Parathyroid adenoma (tissue), 2 donors: ENCODE data around the gene STT3B.

Experiments used
- H2AFZ ChIP-seq: fragments of 300-600 bp; sonication (generic); one replicate; pipeline ENCODE4 v1.7.0; 2017; ENCODE audit warnings: antibody characterized with exemption, mild to moderate bottlenecking
- H3K27ac ChIP-seq: fragments of 300-600 bp; sonication (generic); one replicate; pipeline ENCODE4 v1.7.0; 2017
- H3K27me3 ChIP-seq: fragments of 300-600 bp; sonication (generic); one replicate; pipeline ENCODE4 v1.7.0; 2017; ENCODE audit warnings: low read length; ENCODE audit not compliant: control insufficient read depth, insufficient read depth
- H3K36me3 ChIP-seq: fragments of 300-600 bp; sonication (generic); one replicate; pipeline ENCODE4 v1.7.0; 2017; ENCODE audit warnings: low read length; ENCODE audit not compliant: control insufficient read depth, insufficient read depth
- H3K4me1 ChIP-seq: fragments of 300-600 bp; sonication (generic); one replicate; pipeline ENCODE4 v1.7.0; 2017; ENCODE audit warnings: control low read depth
- H3K4me2 ChIP-seq: fragments of 300-600 bp; sonication (generic); one replicate; pipeline ENCODE4 v1.7.0; 2017; ENCODE audit warnings: low read length
- H3K4me3 ChIP-seq: fragments of 300-600 bp; sonication (generic); one replicate; pipeline ENCODE4 v1.7.0; 2017; ENCODE audit warnings: low read depth, low read length
- H3K79me2 ChIP-seq: fragments of 300-600 bp; sonication (generic); one replicate; pipeline ENCODE4 v1.7.0; 2017; ENCODE audit warnings: control low read depth
- H3K9ac ChIP-seq: fragments of 300-600 bp; sonication (generic); one replicate; pipeline ENCODE4 v1.7.0; 2017; ENCODE audit warnings: mild to moderate bottlenecking
- H3K9me3 ChIP-seq: fragments of 300-600 bp; sonication (generic); one replicate; pipeline ENCODE4 v1.7.0; 2017; ENCODE audit warnings: low read length; ENCODE audit not compliant: control insufficient read depth
- TF ChIP-seq, protein P1 (sequence below): fragments of 300-600 bp; sonication (generic); IDR thresholded peaks from one replicate; pipeline ENCODE4 v1.7.0; 2017; ENCODE audit warnings: antibody characterized with exemption, mild to moderate bottlenecking
- donor health status: primary hyperparathyroidism.

STT3B gene

DNA sequence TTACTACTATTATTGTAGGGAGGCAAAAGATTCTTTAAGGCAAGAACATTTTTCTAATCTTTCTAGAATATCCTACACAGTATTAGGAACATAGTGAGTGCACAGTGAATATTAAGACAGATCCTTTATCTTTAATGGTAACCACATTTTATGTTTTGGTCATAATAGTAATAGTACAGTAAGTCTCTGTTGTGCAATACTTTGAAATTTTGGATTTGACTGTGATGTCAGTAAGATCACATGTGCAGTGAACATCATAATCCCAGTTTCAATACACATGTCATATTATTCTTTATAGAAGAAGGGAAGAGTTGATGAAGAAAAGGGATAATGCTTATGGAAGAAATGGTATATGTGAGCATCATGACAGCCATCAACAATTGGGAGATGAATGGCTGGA lies 10.7 kb downstream of the STT3B start:
- no peaks in the 10 kb centered on the region for H3K9me3 ChIP-seq
- H3K4me2 ChIP-seq, result no peak overlapping the region
- H2AFZ ChIP-seq, result no peak overlapping the region
- no peak overlapping the region for H3K27ac ChIP-seq
- H3K4me3 ChIP-seq, result no peak overlapping the region
- peaks cover 23% of the 10 kb centered on the region for H3K79me2 ChIP-seq
- no peaks in the 10 kb centered on the region for H3K27me3 ChIP-seq
- no peak overlapping the region for H3K9ac ChIP-seq
- TF ChIP-seq, protein P1, sequence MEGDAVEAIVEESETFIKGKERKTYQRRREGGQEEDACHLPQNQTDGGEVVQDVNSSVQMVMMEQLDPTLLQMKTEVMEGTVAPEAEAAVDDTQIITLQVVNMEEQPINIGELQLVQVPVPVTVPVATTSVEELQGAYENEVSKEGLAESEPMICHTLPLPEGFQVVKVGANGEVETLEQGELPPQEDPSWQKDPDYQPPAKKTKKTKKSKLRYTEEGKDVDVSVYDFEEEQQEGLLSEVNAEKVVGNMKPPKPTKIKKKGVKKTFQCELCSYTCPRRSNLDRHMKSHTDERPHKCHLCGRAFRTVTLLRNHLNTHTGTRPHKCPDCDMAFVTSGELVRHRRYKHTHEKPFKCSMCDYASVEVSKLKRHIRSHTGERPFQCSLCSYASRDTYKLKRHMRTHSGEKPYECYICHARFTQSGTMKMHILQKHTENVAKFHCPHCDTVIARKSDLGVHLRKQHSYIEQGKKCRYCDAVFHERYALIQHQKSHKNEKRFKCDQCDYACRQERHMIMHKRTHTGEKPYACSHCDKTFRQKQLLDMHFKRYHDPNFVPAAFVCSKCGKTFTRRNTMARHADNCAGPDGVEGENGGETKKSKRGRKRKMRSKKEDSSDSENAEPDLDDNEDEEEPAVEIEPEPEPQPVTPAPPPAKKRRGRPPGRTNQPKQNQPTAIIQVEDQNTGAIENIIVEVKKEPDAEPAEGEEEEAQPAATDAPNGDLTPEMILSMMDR, result no peak
- no peaks in the 10 kb centered on the region for H3K36me3 ChIP-seq
- peaks cover 3% of the 10 kb centered on the region for H3K4me1 ChIP-seq

GRCh38 chr3:31544634-31545033 lies 11.9 kb downstream of the STT3B start:
- H3K4me1 ChIP-seq, result peaks cover 3% of the 10 kb centered on the region
- H2AFZ ChIP-seq, result no peak overlapping the region
- H3K79me2 ChIP-seq, result peaks cover 20% of the 10 kb centered on the region
- H3K9me3 ChIP-seq, result no peaks in the 10 kb centered on the region
- H3K9ac ChIP-seq, result no peak overlapping the region
- peak overlapping the region; percentile 20 for H3K4me2 ChIP-seq
- H3K27me3 ChIP-seq, result no peaks in the 10 kb centered on the region
- no peak overlapping the region for H3K4me3 ChIP-seq
- no peak overlapping the region for H3K27ac ChIP-seq
- TF ChIP-seq, protein P1, result no peak
- H3K36me3 ChIP-seq, result no peaks in the 10 kb centered on the region

DNA sequence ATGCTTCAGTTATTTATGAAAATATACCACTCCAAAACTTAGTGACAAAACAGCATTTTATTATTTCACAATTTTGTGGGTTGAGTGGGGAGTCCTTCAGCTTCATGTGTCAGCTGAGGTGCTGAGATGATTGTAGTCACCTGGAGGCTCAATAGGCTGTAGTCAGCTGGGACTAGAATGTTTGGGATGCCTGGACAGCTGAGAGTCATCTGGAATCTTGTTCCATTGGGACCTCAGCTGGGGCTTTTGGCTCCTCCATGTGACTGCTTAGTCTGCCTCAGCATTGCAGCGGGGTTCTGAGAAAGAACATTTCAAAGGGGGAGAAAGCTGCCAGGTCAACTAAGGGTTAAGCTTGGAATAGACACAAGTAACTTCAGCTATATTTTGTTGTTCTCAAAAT lies 13.4 kb downstream of the STT3B start:
- Histone ChIP-seq H3K27ac (no peak overlapping the region), H3K4me2 (no peak overlapping the region), H2AFZ (no peak overlapping the region), H3K27me3 (no peaks in the 10 kb centered on the region), H3K36me3 (no peaks in the 10 kb centered on the region), H3K9me3 (no peaks in the 10 kb centered on the region), H3K4me3 (no peak overlapping the region), H3K4me1 (peaks cover 3% of the 10 kb centered on the region), H3K79me2 (peaks cover 24% of the 10 kb centered on the region), H3K9ac (no peak overlapping the region)
- TF ChIP-seq, protein P1, result no peak

DNA sequence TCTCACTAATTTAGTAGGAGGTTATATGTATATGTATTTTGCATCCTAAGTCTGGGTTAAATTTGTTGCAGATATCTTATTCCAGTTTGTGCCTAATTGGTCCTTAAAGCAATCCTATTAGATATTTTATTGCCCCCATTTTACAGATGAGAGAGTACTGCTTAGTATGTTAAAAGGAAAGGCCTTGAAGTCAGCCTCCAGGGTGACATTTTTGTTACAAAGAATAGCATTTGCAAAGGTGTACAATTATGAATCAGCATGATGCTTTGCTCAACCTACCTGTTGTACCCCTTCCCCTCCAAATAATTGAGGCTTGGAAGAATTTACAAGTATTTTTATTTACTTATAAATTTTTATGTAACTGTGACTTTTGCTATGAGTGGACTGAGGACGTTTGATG lies 14.0 kb downstream of the STT3B start:
- peaks cover 3% of the 10 kb centered on the region for H3K4me1 ChIP-seq
- H3K36me3 ChIP-seq, result no peaks in the 10 kb centered on the region
- H3K27ac ChIP-seq, result no peak overlapping the region
- no peak overlapping the region for H3K4me3 ChIP-seq
- no peak overlapping the region for H3K4me2 ChIP-seq
- H3K79me2 ChIP-seq, result peaks cover 28% of the 10 kb centered on the region
- no peak overlapping the region for H3K9ac ChIP-seq
- H3K27me3 ChIP-seq, result no peaks in the 10 kb centered on the region
- H3K9me3 ChIP-seq, result no peaks in the 10 kb centered on the region
- TF ChIP-seq, protein P1, result no peak
- H2AFZ ChIP-seq, result no peak overlapping the region

GRCh38 chr3:31550452-31551251 lies 17.9 kb downstream of the STT3B start:
- H3K4me1 ChIP-seq, result peaks cover 10% of the 10 kb centered on the region
- no peak overlapping the region for H3K4me2 ChIP-seq
- TF ChIP-seq, protein P1, result peak; percentile 73

More at GRCh38 chr3:31550452-31551251, 17.9 kb downstream of the STT3B start:
- H3K27me3 ChIP-seq, result no peaks in the 10 kb centered on the region
- no peaks in the 10 kb centered on the region for H3K9me3 ChIP-seq
- peaks cover 45% of the 10 kb centered on the region for H3K79me2 ChIP-seq
- H3K4me3 ChIP-seq, result no peak overlapping the region
- H3K9ac ChIP-seq, result no peak overlapping the region
- H3K36me3 ChIP-seq, result no peaks in the 10 kb centered on the region
- H2AFZ ChIP-seq, result no peak overlapping the region
- no peak overlapping the region for H3K27ac ChIP-seq
